ENCODE measurements around the gene TIMM17B.

TIMM17B gene

DNA sequence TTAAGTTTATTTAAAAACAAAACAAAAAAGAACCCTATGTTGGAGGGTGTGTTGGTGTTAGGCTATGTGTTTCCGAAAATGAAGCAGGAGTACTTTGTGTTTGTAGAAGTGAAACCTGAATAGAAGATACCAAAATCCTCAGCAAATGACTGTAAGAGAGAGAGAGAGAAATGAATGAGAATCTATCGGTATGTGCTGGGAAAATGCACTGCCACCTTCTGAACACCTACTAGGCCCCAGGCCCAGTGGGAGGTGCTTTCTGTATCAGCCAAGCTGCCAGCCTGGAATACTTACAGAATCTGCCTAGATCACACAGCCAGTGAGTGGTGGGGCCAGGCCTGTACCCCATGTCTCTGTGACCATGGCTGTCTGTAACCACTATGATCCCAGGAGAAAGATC is 36.2 kb upstream of the TIMM17B start:
- Mint-ChIP-seq H3K4me1 (peaks cover 44% of the 10 kb centered on the region), H3K4me3 (no peak overlapping the region), H3K27me3 (no peaks in the 10 kb centered on the region), H3K36me3 (ENCODE audit: insufficient read depth) (peaks cover 39% of the 10 kb centered on the region), H3K9me3 (no peaks in the 10 kb centered on the region), H3K27ac (ENCODE audit: low read depth) (peak overlapping the region; percentile 46)
- no peak for ATAC-seq (replicated peaks; ENCODE audit: extremely low read depth, poor library complexity, severe bottlenecking)
- no peak for DNase-seq (ENCODE audit: low spot score in 2 of 2)

GRCh38 chrX:48927736-48928382 is 30.3 kb upstream of the TIMM17B start:
- Mint-ChIP-seq H3K4me3 (no peak overlapping the region), H3K27me3 (no peaks in the 10 kb centered on the region), H3K36me3 (ENCODE audit: insufficient read depth) (peaks cover 29% of the 10 kb centered on the region), H3K9me3 (no peaks in the 10 kb centered on the region), H3K27ac (ENCODE audit: low read depth) (no peak overlapping the region), H3K4me1 (peaks cover 8% of the 10 kb centered on the region)
- ATAC-seq (replicated peaks; ENCODE audit: extremely low read depth, poor library complexity, severe bottlenecking): no peak
- no peak for DNase-seq (ENCODE audit: low spot score in 2 of 2)

DNA sequence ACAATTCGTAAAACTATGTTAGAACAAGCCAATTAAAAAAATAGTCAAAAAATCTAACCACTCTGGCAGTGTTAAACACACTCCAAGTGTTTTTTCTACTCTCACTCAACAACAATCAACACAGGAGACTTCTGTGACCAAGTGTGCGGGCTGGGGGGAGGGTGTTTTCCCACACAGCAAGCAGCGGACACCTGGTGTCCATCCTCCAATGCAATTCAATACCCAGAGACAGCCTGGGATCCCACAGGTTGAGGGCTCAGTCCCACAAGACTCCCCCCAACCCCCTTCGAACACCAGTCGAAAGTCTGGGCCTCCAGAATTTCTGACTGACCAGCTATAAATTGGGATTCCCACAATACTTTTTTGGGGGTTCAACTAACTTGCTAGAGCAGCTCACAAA is 29.6 kb upstream of the TIMM17B start:
- Mint-ChIP-seq H3K27ac (ENCODE audit: low read depth) (no peak overlapping the region), H3K4me1 (peaks cover 8% of the 10 kb centered on the region), H3K27me3 (no peaks in the 10 kb centered on the region), H3K4me3 (no peak overlapping the region), H3K9me3 (no peaks in the 10 kb centered on the region), H3K36me3 (ENCODE audit: insufficient read depth) (peaks cover 28% of the 10 kb centered on the region)
- ATAC-seq (replicated peaks; ENCODE audit: extremely low read depth, poor library complexity, severe bottlenecking) (no peak), DNase-seq (ENCODE audit: low spot score in 2 of 2) (no peak)

DNA sequence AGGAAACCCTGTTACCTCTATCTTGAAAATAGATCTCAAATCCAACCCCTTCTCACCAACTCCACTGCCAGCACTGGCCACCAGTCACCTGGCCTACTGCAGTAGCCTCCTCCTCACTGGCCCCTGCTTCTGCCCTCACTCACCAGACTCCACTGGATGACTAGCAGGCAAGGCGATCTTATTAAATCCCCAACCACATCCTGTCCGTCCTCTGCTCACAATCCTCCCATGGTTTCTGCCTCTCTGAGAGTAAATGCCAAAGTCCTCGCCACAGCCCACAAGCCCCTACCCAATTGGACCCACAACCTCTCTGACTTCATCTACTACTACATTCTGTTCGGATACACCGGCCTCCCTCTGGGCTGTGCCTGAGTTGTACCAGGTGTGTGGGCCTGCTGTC is 26.7 kb upstream of the TIMM17B start:
- no peak for DNase-seq (ENCODE audit: low spot score in 2 of 2)
- H3K4me1 Mint-ChIP-seq: peaks cover 24% of the 10 kb centered on the region
- H3K27ac Mint-ChIP-seq (ENCODE audit: low read depth): peak overlapping the region; percentile 8
- no peaks in the 10 kb centered on the region for H3K27me3 Mint-ChIP-seq
- no peaks in the 10 kb centered on the region for H3K9me3 Mint-ChIP-seq
- no peak overlapping the region for H3K4me3 Mint-ChIP-seq
- peaks cover 29% of the 10 kb centered on the region for H3K36me3 Mint-ChIP-seq (ENCODE audit: insufficient read depth)
- no peak for ATAC-seq (replicated peaks; ENCODE audit: extremely low read depth, poor library complexity, severe bottlenecking)

GRCh38 chrX:48923771-48924170 is 26.2 kb upstream of the TIMM17B start:
- Mint-ChIP-seq H3K4me1 (peaks cover 24% of the 10 kb centered on the region), H3K4me3 (no peak overlapping the region), H3K27ac (ENCODE audit: low read depth) (peak overlapping the region; percentile 8), H3K36me3 (ENCODE audit: insufficient read depth) (peaks cover 33% of the 10 kb centered on the region), H3K9me3 (no peaks in the 10 kb centered on the region), H3K27me3 (no peaks in the 10 kb centered on the region)
- DNase-seq (ENCODE audit: low spot score in 2 of 2) (no peak), ATAC-seq (replicated peaks; ENCODE audit: extremely low read depth, poor library complexity, severe bottlenecking) (no peak)

DNA sequence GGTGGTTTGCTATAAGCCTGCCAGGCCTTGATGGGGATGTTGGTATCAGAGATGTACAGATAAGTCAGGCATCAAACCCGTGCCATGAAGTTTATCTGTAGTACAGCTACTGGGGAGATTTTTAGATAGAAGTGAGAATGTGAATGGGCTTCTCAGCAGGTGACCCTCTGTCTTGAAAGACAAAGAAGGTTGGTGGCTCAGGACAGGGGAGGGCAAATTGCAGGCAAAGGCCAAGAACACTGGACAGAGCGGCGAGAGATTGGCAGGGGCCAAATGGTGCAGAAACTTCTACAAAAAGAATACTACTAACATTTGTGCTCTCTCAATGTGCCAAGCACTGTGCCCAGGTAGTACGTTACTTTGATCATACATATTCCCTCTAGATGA is 23.1 kb upstream of the TIMM17B start:
- ATAC-seq (replicated peaks; ENCODE audit: extremely low read depth, poor library complexity, severe bottlenecking) (no peak), DNase-seq (ENCODE audit: low spot score in 2 of 2) (no peak)
- H3K9me3 Mint-ChIP-seq: no peaks in the 10 kb centered on the region
- H3K4me3 Mint-ChIP-seq: peak overlapping the region; percentile 90
- H3K27me3 Mint-ChIP-seq: no peaks in the 10 kb centered on the region
- H3K36me3 Mint-ChIP-seq (ENCODE audit: insufficient read depth): peaks cover 55% of the 10 kb centered on the region
- peak overlapping the region; percentile 97 for H3K27ac Mint-ChIP-seq (ENCODE audit: low read depth)
- peaks cover 31% of the 10 kb centered on the region for H3K4me1 Mint-ChIP-seq

DNA sequence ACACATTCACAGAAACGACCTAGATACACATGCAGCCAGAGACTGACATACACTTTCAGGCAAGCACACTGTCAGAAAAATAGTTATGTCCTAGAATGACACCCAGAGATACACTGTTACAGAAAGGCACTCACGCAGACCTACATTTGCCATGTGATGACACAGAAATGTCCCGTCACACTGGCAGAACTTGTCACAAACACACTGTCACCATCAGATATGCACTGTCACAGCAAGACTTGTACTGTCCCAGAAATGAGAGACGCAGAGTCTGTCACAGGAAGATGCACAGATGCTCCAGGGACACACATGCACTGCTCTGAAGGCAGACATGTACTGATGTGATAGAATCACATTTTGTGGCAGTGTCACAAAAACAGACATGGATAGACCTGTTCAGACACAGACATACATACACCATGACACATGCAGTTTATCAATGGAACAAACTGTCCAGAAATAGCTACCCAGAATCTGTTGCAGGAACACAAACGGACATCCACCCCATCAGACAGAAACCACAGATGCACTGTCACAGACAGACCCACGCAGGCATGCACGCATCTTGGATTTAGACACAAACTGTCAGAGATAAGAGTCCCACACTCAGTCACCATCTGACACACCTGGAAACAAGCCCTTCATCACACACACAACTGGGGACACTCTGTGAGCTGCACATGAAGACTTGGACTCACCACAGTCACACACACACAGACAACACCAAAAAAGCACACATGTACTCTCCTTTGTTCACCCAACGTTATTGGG is 22.6 kb upstream of the TIMM17B start:
- H3K36me3 Mint-ChIP-seq (ENCODE audit: insufficient read depth): peaks cover 60% of the 10 kb centered on the region
- peak overlapping the region; percentile 97 for H3K27ac Mint-ChIP-seq (ENCODE audit: low read depth)
- DNase-seq (ENCODE audit: low spot score in 2 of 2) (peak in 1 of 2 donors; percentile 38), ATAC-seq (replicated peaks; ENCODE audit: extremely low read depth, poor library complexity, severe bottlenecking) (peak; percentile 33)
- no peaks in the 10 kb centered on the region for H3K9me3 Mint-ChIP-seq
- no peaks in the 10 kb centered on the region for H3K27me3 Mint-ChIP-seq
- H3K4me1 Mint-ChIP-seq: peaks cover 31% of the 10 kb centered on the region
- peak overlapping the region; percentile 90 for H3K4me3 Mint-ChIP-seq

GRCh38 chrX:48919360-48919841 is 21.8 kb upstream of the TIMM17B start:
- Mint-ChIP-seq H3K27ac (ENCODE audit: low read depth) (peak overlapping the region; percentile 97), H3K27me3 (no peaks in the 10 kb centered on the region), H3K9me3 (no peaks in the 10 kb centered on the region), H3K4me3 (peak overlapping the region; percentile 90), H3K36me3 (ENCODE audit: insufficient read depth) (peaks cover 65% of the 10 kb centered on the region), H3K4me1 (peaks cover 28% of the 10 kb centered on the region)
- peak in 1 of 2 donors; percentile 16 for DNase-seq (ENCODE audit: low spot score in 2 of 2)
- ATAC-seq (replicated peaks; ENCODE audit: extremely low read depth, poor library complexity, severe bottlenecking): peak; percentile 30

DNA sequence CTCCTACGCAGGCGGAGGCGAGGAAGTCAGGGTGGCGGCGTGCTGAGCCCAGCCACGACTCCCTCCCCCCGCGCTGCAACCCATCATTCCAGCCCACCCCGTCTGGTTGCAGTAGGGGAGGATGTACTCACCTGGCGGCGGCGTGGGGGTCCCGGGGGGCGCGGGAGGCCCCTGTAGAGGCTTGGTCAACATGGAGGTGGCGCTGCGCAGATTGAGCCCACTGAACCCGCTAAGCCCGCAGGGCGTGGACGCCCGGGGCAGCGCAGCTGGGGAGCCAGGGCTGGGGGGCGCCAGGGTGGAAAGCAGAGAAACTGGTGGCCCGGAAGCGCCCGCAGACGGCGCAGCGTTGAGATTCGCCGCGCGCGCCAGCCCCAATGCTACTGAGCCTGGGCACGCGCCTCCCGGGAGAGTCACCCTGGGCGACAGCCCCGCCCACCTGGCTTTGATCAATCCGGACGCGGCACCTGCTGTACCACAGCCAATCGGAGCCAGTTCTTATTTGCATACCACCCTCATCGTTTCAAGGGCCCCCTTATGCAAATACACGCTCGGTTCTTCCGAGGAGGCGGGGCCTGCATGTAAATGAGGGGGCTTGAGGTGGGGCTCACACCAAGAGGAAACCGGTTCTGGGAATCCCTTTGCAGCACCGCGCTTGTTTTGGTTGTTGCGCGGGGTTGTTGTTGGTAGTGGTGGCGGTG is 21.2 kb upstream of the TIMM17B start, which contains the start of gene PIM2:
TSS of gene PIM2 (minus strand) at position 382 of the 698 bp plus-strand sequence. CDS start at position 192, 190 bp downstream.
- Mint-ChIP-seq H3K27me3 (no peaks in the 10 kb centered on the region), H3K9me3 (no peaks in the 10 kb centered on the region), H3K27ac (ENCODE audit: low read depth) (peak within 1 kb of the TSS; percentile 97), H3K36me3 (ENCODE audit: insufficient read depth) (peaks cover 67% of the 10 kb centered on the region), H3K4me1 (peaks cover 23% of the 10 kb centered on the region), H3K4me3 (peak within 1 kb of the TSS; percentile 90)
- ATAC-seq (replicated peaks; ENCODE audit: extremely low read depth, poor library complexity, severe bottlenecking): peak; percentile 71
- peak; percentile 71 to 91 for DNase-seq (ENCODE audit: low spot score in 2 of 2)

DNA sequence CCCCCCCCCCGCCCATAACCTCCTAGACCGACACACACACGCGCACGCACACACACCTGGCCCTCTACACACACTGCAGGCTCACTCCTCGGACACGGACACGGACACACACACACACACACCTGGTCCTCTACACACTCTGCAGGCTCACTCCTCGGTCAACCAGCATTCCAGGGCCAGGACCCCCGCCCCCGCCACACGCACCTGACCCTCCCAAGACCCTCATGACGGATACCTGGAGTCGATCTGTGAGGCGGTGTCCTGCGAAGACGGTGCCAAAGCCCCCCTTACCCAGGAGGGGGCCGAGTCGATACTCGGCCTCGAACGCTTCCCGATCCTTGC is 20.7 kb upstream of the TIMM17B start:
- peaks cover 71% of the 10 kb centered on the region for H3K36me3 Mint-ChIP-seq (ENCODE audit: insufficient read depth)
- peak overlapping the region; percentile 97 for H3K27ac Mint-ChIP-seq (ENCODE audit: low read depth)
- peak overlapping the region; percentile 90 for H3K4me3 Mint-ChIP-seq
- H3K4me1 Mint-ChIP-seq: peaks cover 23% of the 10 kb centered on the region
- no peaks in the 10 kb centered on the region for H3K9me3 Mint-ChIP-seq
- DNase-seq (ENCODE audit: low spot score in 2 of 2) (no peak), ATAC-seq (replicated peaks; ENCODE audit: extremely low read depth, poor library complexity, severe bottlenecking) (no peak)
- no peaks in the 10 kb centered on the region for H3K27me3 Mint-ChIP-seq

DNA sequence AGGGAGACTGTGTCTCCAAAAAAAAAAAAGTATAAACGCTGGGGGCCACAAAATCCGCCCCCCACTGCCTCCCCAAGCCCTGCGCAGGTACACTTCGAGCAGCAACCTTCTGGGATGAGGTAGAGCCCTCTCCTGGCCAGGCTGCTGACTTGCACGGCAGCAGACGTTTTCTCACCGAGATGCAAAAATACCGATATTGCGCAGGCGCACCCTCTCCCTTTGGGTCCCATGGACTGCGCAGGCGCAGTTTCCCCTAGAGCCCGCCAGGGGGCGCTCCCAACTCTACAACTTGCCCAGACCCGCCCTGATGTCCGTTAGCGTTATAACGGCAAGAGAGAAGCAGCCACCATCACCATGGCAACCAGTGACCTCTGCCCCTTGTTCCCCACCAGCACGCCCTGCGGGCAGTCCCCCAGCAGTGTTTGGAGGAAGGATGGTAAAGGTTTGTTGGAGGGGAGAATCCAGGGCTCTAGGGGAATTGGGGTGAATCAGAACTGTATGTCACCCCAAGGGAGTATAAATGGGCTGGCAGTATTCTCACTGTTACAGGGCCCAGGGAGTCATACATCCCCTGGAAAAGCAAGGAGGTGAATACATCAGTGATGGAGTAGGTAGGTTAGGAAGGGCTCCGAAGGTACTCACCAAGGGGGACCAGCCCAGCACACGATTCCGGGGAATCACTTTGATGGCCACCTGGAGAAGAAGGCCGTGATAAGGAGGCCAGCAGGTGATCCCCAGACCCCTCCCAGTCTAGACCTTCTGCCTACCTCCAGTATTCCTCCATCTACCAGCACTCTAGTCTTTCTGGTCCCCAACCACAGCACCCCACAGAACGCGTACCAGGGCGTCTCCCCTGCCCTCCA is 19.8 kb upstream of the TIMM17B start:
- peak overlapping the region; percentile 90 for H3K4me3 Mint-ChIP-seq
- H3K27me3 Mint-ChIP-seq: no peaks in the 10 kb centered on the region
- H3K36me3 Mint-ChIP-seq (ENCODE audit: insufficient read depth): peaks cover 78% of the 10 kb centered on the region
- no peaks in the 10 kb centered on the region for H3K9me3 Mint-ChIP-seq
- peaks cover 25% of the 10 kb centered on the region for H3K4me1 Mint-ChIP-seq
- DNase-seq (ENCODE audit: low spot score in 2 of 2) (peak; percentile 84 to 88), ATAC-seq (replicated peaks; ENCODE audit: extremely low read depth, poor library complexity, severe bottlenecking) (peak; percentile 12)
- H3K27ac Mint-ChIP-seq (ENCODE audit: low read depth): peak overlapping the region; percentile 97

All from central memory CD8-positive, alpha-beta T cell (primary cell).